ENCODE data around the gene CCDC74B. TPM values are rescaled to one million over a fixed set of nuclear protein-coding genes. Genes with fewer than 3 reads are reported as not detected.
"Not testable (repeated sequence)": the region's sequence is repeated elsewhere in the genome, so short reads cannot be mapped to it uniquely, and the experiment has no call there.

Gene CCDC74B
- polyA plus RNA-seq (2013, experiment 1 of 2; ENCODE audit: insufficient read length): 4.6 TPM
- 4.2 TPM for polyA plus RNA-seq (2013, experiment 2 of 2; ENCODE audit: insufficient read length)

GRCh38 chr2:130145006-130145414 is at the start of gene CCDC74B:
Gene CCDC74B, minus strand, starts transcription at chr2:130145112. Its CDS starts 116 bp downstream, at chr2:130144996.
- peak; percentile 40 for DNase-seq

- DNase-seq: not testable (repeated sequence)
Measured at GRCh38 chr2:130193824-130194223, 48.9 kb upstream of the CCDC74B start.

GRCh38 chr2:130192451-130192850 is 47.5 kb upstream of the CCDC74B start:
- DNase-seq: not testable (repeated sequence)

GRCh38 chr2:130191319-130191718 is 46.4 kb upstream of the CCDC74B start:
- DNase-seq: not testable (repeated sequence)

- DNase-seq: no peak
Measured at GRCh38 chr2:130190237-130190636, 45.3 kb upstream of the CCDC74B start.

- DNase-seq: not testable (repeated sequence)
Measured at GRCh38 chr2:130188958-130189357, 44.0 kb upstream of the CCDC74B start.

- DNase-seq: not testable (repeated sequence)
Measured at GRCh38 chr2:130187859-130188792, 43.2 kb upstream of the CCDC74B start.

GRCh38 chr2:130187268-130187667 is 42.4 kb upstream of the CCDC74B start:
- DNase-seq: no peak

GRCh38 chr2:130186391-130186790 is 41.5 kb upstream of the CCDC74B start:
- no peak for DNase-seq

GRCh38 chr2:130185896-130186295 is 41.0 kb upstream of the CCDC74B start:
- DNase-seq: no peak

GRCh38 chr2:130185436-130185835 is 40.5 kb upstream of the CCDC74B start:
- no peak for DNase-seq

- DNase-seq: peak; percentile 30
Measured at GRCh38 chr2:130183512-130184373, 38.8 kb upstream of the CCDC74B start.

- DNase-seq: not testable (repeated sequence)
Measured at GRCh38 chr2:130182826-130183511, 38.1 kb upstream of the CCDC74B start.

GRCh38 chr2:130181880-130182682 is 37.2 kb upstream of the CCDC74B start, which contains the start of gene MZT2B:
Gene MZT2B, plus strand, starts transcription at chr2:130182262. Its CDS starts 21 bp downstream, at chr2:130182283.
- peak; percentile 87 for DNase-seq

- peak; percentile 97 for DNase-seq
Measured at GRCh38 chr2:130181325-130181879, 36.5 kb upstream of the CCDC74B start, which contains the start of gene SMPD4. Gene SMPD4, minus strand, starts transcription at chr2:130181602. Its CDS starts 5,010 bp downstream, at chr2:130176592.

- not testable (repeated sequence) for DNase-seq
Measured at GRCh38 chr2:130180404-130181324, 35.8 kb upstream of the CCDC74B start.

- not testable (repeated sequence) for DNase-seq
Measured at GRCh38 chr2:130174866-130175265, 30.0 kb upstream of the CCDC74B start.

- no peak for DNase-seq
Measured at GRCh38 chr2:130169896-130170295, 25.0 kb upstream of the CCDC74B start.

- DNase-seq: not testable (repeated sequence)
Measured at GRCh38 chr2:130169163-130169562, 24.3 kb upstream of the CCDC74B start.

- not testable (repeated sequence) for DNase-seq
Measured at GRCh38 chr2:130166611-130167010, 21.7 kb upstream of the CCDC74B start.
